Measurements from ENCODE around the gene ABCA12. TPM values are rescaled to one million over a fixed set of nuclear protein-coding genes. Genes with fewer than 3 reads are reported as not detected.
"Not testable (repeated sequence)": the region's sequence is repeated elsewhere in the genome, so short reads cannot be mapped to it uniquely, and the experiment has no call there.

Gene ABCA12
- total RNA-seq, 1 donor from 2014 or later: 7.7 TPM

- Histone ChIP-seq H3K36me3 (ENCODE audit: control insufficient read depth, insufficient read depth, low read length) (no peaks in the 10 kb centered on the region), H3K27me3 (ENCODE audit: control insufficient read depth, insufficient read depth, low read length) (no peaks in the 10 kb centered on the region), H3K4me3 (ENCODE audit: low read depth, low read length) (no peak overlapping the region)
- DNase-seq (ENCODE audit: low read depth): no peak
- TF ChIP-seq CTCF (IDR thresholded peaks at IDR 0.05; ENCODE audit: insufficient read depth, low read length, poor library complexity, severe bottlenecking): no peak
These were observed 32.7 kb upstream of the ABCA12 start for GRCh38 chr2:215171151-215171550.

- not testable (repeated sequence) for H3K27me3 ChIP-seq (ENCODE audit: control insufficient read depth, insufficient read depth, low read length); H3K4me3 ChIP-seq (ENCODE audit: low read depth, low read length); H3K36me3 ChIP-seq (ENCODE audit: control insufficient read depth, insufficient read depth, low read length); DNase-seq (ENCODE audit: low read depth)
These were observed 28.1 kb upstream of the ABCA12 start for GRCh38 chr2:215166505-215166904.

GRCh38 chr2:215163319-215163718 lies 24.9 kb upstream of the ABCA12 start:
- not testable (repeated sequence) for H3K27me3 ChIP-seq (ENCODE audit: control insufficient read depth, insufficient read depth, low read length); H3K4me3 ChIP-seq (ENCODE audit: low read depth, low read length); H3K36me3 ChIP-seq (ENCODE audit: control insufficient read depth, insufficient read depth, low read length); DNase-seq (ENCODE audit: low read depth)

GRCh38 chr2:215161301-215161829 lies 22.9 kb upstream of the ABCA12 start:
- TF ChIP-seq CTCF (IDR thresholded peaks at IDR 0.05; ENCODE audit: insufficient read depth, low read length, poor library complexity, severe bottlenecking): no peak
- Histone ChIP-seq H3K36me3 (ENCODE audit: control insufficient read depth, insufficient read depth, low read length) (no peaks in the 10 kb centered on the region), H3K27me3 (ENCODE audit: control insufficient read depth, insufficient read depth, low read length) (no peaks in the 10 kb centered on the region), H3K4me3 (ENCODE audit: low read depth, low read length) (no peak overlapping the region)
- DNase-seq (ENCODE audit: low read depth): no peak

DNA sequence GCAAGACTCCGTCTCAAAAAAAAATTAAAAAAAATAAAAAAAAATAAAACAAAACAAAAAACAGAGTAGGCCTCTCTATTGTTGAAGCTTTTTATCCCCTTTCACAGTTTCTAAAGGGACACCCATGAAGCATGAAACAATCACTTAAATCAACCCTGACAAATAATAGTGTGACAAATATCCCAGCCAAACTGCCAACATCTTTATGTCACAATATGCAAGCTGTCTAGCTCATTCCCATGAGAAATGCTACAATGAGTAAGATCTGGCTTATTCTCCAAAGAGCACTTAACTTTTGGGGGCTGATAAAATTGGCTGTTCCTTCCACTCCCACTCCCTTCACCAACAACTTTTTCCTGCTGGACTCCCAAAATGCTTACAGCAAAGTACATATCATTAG lies 21.7 kb upstream of the ABCA12 start:
- Histone ChIP-seq H3K4me3 (ENCODE audit: low read depth, low read length) (no peak overlapping the region), H3K36me3 (ENCODE audit: control insufficient read depth, insufficient read depth, low read length) (no peaks in the 10 kb centered on the region), H3K27me3 (ENCODE audit: control insufficient read depth, insufficient read depth, low read length) (no peaks in the 10 kb centered on the region)
- no peak for DNase-seq (ENCODE audit: low read depth)
- TF ChIP-seq CTCF (IDR thresholded peaks at IDR 0.05; ENCODE audit: insufficient read depth, low read length, poor library complexity, severe bottlenecking): no peak

- TF ChIP-seq CTCF (IDR thresholded peaks at IDR 0.05; ENCODE audit: insufficient read depth, low read length, poor library complexity, severe bottlenecking): no peak
- no peak overlapping the region for H3K4me3 ChIP-seq (ENCODE audit: low read depth, low read length)
- H3K36me3 ChIP-seq (ENCODE audit: control insufficient read depth, insufficient read depth, low read length): no peaks in the 10 kb centered on the region
- DNase-seq (ENCODE audit: low read depth): no peak
- no peaks in the 10 kb centered on the region for H3K27me3 ChIP-seq (ENCODE audit: control insufficient read depth, insufficient read depth, low read length)
These were observed 18.0 kb upstream of the ABCA12 start for GRCh38 chr2:215156453-215156852.

- H3K4me3 ChIP-seq (ENCODE audit: low read depth, low read length): no peak overlapping the region
- TF ChIP-seq CTCF (IDR thresholded peaks at IDR 0.05; ENCODE audit: insufficient read depth, low read length, poor library complexity, severe bottlenecking): no peak
- DNase-seq (ENCODE audit: low read depth): no peak
- no peaks in the 10 kb centered on the region for H3K27me3 ChIP-seq (ENCODE audit: control insufficient read depth, insufficient read depth, low read length)
- no peaks in the 10 kb centered on the region for H3K36me3 ChIP-seq (ENCODE audit: control insufficient read depth, insufficient read depth, low read length)
These were observed 11.5 kb upstream of the ABCA12 start for GRCh38 chr2:215149894-215150293.

All from kidney epithelial cell (primary cell).